WI38 (cell line): ENCODE results near the gene FCN2.

Source experiments
- H3K4me3 ChIP-seq: 2 replicates; pipeline ENCODE4 v1.5.1; 2011; ENCODE audit warnings: low read depth, mild to moderate bottlenecking, control low read depth, low read length
- CTCF ChIP-seq: IDR thresholded peaks from 2 replicates; pipeline ENCODE4 v1.5.1; 2012; ENCODE audit warnings: low read depth, mild to moderate bottlenecking, control low read depth, low read length

The FCN2 gene

DNA sequence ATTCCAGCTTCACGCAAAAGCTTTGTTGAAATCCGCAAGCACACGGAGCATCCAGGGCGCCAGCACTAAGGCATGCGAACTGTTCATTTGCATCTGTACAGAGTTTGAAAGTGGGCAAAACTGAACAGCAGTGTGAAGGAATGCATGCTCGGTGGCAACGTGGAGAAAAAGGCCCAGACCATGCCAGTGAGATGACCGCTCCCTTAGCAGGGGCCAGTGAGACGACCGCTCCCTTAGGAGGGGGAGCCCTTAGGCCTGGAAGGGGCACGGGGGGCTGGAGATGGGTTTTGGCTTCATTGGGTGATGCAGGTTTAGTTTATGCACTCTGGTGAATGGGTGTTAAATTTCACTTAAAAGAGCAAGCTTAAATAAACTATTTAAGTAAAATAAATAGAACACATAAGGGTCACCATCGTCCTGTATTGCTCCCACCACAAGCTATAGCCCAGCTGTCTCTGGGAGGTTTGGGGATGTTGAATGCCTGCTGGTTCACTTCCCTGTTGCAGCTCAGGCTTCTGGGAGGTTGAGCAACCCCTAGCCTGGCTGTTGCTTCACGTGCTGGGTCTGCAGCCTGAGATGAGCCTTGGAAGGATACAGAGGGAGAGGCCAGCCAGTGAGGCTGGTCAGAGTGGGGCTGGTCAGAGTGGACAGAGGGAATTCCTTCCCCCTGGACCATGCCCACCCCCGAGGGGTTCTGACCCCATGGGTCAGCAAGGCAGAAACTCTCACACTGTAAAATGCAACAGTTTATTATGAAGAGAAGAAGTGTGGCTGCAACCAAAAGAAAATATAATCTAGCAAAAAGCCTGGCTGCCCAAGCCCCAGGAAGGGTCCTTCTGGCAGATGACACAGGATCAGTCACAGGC is 41.7 kb downstream of the FCN2 start:
- TF ChIP-seq CTCF, result no peak

DNA sequence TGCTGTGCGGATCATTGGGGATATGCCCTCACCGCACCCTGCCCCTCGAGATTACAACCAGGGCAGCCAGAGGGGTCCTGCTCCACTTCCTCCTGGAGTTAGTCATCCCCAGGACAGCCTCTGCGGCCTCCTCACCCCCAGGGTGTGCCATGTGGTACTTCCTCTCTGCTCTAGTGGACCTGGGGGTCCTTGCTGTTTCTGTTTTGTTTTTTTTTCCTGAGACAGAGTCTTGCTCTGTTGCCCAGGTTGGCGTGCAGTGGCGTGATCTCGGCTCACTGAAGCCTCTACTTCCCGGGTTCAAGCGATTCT is 42.3 kb downstream of the FCN2 start:
- TF ChIP-seq CTCF, result no peak
- no peak overlapping the region for H3K4me3 ChIP-seq

More for the DNA sequence above, 41.7 kb downstream of the FCN2 start:
- H3K4me3 ChIP-seq, result no peak overlapping the region

DNA sequence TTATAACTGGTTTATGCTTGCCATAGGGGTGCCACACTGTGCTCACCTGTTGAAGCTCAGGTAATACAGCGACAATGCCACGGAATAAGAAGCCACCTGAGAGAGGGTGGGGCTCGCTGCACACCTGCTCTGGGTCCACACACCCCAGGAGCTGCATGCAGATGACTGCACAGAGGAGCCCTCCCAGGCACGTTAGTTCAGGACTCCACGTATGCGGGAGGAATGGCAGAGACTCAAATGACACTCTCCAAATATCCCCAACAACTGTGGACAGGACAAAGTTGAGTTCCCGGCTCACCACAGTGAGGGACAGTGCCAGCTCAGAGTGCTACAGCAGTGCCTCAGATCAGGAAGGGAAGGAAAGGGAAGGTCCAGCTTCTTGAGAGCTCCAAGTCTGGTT is 42.9 kb downstream of the FCN2 start:
- no peak for TF ChIP-seq CTCF
- H3K4me3 ChIP-seq, result no peak overlapping the region

DNA sequence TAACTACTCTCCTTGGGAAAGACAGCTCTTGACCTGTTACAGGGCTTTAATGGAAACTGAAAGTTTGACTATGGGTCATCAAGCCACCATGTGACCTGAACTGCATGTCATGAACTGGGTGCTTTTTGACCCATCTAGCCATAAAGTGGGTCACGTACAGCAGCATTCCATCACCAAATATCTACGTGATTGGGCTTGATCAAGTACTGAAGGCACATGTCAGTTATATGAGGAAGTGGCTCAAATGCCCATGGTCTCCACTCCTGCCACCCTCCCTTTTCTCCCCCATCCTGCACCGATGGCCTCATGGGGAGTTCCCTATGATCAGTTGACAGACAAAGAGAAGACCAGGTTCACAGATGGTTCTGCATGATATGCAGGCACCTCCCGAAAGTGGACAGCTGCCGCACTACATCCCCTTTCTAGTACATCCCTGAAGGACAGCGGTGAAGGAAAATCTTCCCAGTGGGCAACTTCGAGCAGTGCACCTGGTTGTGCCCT is 44.5 kb downstream of the FCN2 start:
- H3K4me3 ChIP-seq, result no peak overlapping the region
- TF ChIP-seq CTCF, result no peak

GRCh38 chr9:134928436-134929192 is 48.0 kb downstream of the FCN2 start:
- no peak overlapping the region for H3K4me3 ChIP-seq
- TF ChIP-seq CTCF, result no peak

GRCh38 chr9:134929193-134930158 is 48.9 kb downstream of the FCN2 start:
- TF ChIP-seq CTCF, result no peak
- no peak overlapping the region for H3K4me3 ChIP-seq
